Esophagus muscularis mucosa (tissue), 4 donors: ENCODE data around the gene FBXW11. TPM values are rescaled to one million over a fixed set of nuclear protein-coding genes. Genes with fewer than 3 reads are reported as not detected.
"Not testable (repeated sequence)": the region's sequence is repeated elsewhere in the genome, so short reads cannot be mapped to it uniquely, and the experiment has no call there.

Experiments used
- DNase-seq: peaks from one replicate; pipeline ENCODE4 v3.0.0-alpha.2; 2017; ENCODE audit errors: extremely low spot score
- H3K27ac ChIP-seq, 4 donors: fragments of 200-600 bp; sonication (generic); replicated peaks in 1 of 4; 1 replicate in 3 of 4; 2 replicates in 1 of 4; pipeline ENCODE4 v1.5.1; 2016 to 2019; ENCODE audit warnings: mild to moderate bottlenecking in 1 of 4
- H3K27me3 ChIP-seq, 4 donors: fragments of 200-600 bp; sonication (generic); one replicate each; pipeline versions ENCODE4 v1.5.1 to v1.6.0; 2016 to 2019
- H3K36me3 ChIP-seq, 4 donors: fragments of 200-600 bp; sonication (generic); one replicate each; pipeline ENCODE4 v1.5.1; 2016 to 2019
- H3K4me1 ChIP-seq, 4 donors: fragments of 200-600 bp; sonication (generic); one replicate each; pipeline ENCODE4 v1.5.1; 2016 to 2019
- H3K4me3 ChIP-seq, 4 donors: fragments of 200-600 bp; sonication (generic); 1 replicate in 2 of 4; 2 replicates in 2 of 4; pipeline ENCODE4 v1.5.1; 2016 to 2019; ENCODE audit warnings: mild to moderate bottlenecking in 4 of 4, moderate library complexity in 1 of 4
- H3K9me3 ChIP-seq, 4 donors: fragments of 200-600 bp; sonication (generic); 1 replicate in 3 of 4; 2 replicates in 1 of 4; pipeline ENCODE4 v1.5.1; 2016 to 2019
- EP300 ChIP-seq: sonication (generic); formaldehyde crosslinking; IDR thresholded peaks from one replicate; pipeline ENCODE4 v1.6.1; 2017; ENCODE audit warnings: antibody characterized with exemption
- POLR2A ChIP-seq: fragments of 450-650 bp; IDR thresholded peaks from one replicate; pipeline ENCODE4 v1.6.1; 2017; ENCODE audit warnings: antibody characterized with exemption, moderate library complexity, mild to moderate bottlenecking, low read depth
- POLR2AphosphoS5 ChIP-seq, 2 donors: sonication (generic); formaldehyde crosslinking; IDR thresholded peaks; one replicate each; pipeline ENCODE4 v1.6.1; 2017; ENCODE audit warnings: antibody characterized with exemption in 2 of 2
- WGBS: methylation state at CpG from one replicate; pipeline ENCODE4 v1.1.5; 2018; 5-methylcytosine and 5-hydroxymethylcytosine counted together
- intact Hi-C: fragments of 100-400 bp; cut with DNase I; formaldehyde crosslinking; loops from one replicate; pipeline ENCODE4 v1.15.1; 2023
- total RNA-seq, 4 donors: library from RNA; depleted of rRNA; stranded (reverse); fragments of >200 nt; gene quantifications; one replicate each; pipeline versions ENCODE4 v1.1.0 to v1.2.1, GENCODE V29; 2016
- TF ChIP-seq, protein P1 (sequence below), 3 experiments: fragments of 200-600 bp in 2 of 3; fragments of 450-650 bp in 1 of 3; sonication (generic) in 2 of 3; IDR thresholded peaks; one replicate each; pipeline ENCODE4 v1.5.1; 2017 to 2019; ENCODE audit warnings: antibody characterized with exemption in 3 of 3, mild to moderate bottlenecking in 2 of 3, moderate library complexity in 1 of 3

Gene FBXW11
- total RNA-seq, 4 donors from 2014 or later, result 60.8 to 75.6 (median 66.3) TPM

DNA sequence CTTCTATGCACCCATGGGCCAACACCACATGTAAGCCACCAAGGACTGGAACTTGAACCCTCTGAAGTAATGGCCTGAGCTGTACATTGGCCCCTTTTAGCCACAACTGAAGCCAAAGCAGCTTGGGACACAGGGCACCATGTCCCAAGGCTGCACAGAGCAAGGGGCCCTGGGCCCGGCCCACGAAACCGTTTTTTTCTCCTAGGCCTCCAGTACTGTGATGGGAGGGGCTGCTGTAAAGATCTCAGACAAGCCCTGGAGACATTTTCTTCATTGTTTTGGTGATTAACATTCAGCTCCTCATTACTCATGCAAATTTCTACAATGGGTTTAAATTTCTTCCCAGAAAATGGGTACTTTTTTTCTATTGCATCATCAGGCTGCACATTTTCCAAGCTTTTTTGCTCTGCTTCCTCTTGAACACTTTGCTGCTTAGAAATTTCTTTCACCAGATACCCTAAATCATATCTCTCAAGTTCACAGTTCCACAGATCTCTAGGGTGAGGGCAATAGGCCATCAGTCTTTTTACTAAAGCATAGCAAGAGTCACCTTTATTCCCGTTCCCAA, 25.5 kb upstream of the FBXW11 start:
- Histone ChIP-seq H3K36me3 (no peaks in the 10 kb centered on the region), H3K4me3 (no peak overlapping the region), H3K9me3 (no peaks in the 10 kb centered on the region), H3K4me1 (no peaks in the 10 kb centered on the region), H3K27me3 (no peaks in the 10 kb centered on the region), H3K27ac (no peak overlapping the region)
- intact Hi-C loops, result loop anchor here (10.0 kb wide), 1 partner anchor 407 kb away; no protein-coding TSS in a partner anchor
- no peak for DNase-seq
- 100% methylated on average over 4 of the region's 4 CpGs for WGBS
- TF ChIP-seq EP300, result no peak
- TF ChIP-seq, protein P1, sequence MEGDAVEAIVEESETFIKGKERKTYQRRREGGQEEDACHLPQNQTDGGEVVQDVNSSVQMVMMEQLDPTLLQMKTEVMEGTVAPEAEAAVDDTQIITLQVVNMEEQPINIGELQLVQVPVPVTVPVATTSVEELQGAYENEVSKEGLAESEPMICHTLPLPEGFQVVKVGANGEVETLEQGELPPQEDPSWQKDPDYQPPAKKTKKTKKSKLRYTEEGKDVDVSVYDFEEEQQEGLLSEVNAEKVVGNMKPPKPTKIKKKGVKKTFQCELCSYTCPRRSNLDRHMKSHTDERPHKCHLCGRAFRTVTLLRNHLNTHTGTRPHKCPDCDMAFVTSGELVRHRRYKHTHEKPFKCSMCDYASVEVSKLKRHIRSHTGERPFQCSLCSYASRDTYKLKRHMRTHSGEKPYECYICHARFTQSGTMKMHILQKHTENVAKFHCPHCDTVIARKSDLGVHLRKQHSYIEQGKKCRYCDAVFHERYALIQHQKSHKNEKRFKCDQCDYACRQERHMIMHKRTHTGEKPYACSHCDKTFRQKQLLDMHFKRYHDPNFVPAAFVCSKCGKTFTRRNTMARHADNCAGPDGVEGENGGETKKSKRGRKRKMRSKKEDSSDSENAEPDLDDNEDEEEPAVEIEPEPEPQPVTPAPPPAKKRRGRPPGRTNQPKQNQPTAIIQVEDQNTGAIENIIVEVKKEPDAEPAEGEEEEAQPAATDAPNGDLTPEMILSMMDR (IDR thresholded peaks at IDR 0.05), result no peak
- no peak for TF ChIP-seq POLR2A
- no peak for TF ChIP-seq POLR2AphosphoS5 (IDR thresholded peaks at IDR 0.05)

DNA sequence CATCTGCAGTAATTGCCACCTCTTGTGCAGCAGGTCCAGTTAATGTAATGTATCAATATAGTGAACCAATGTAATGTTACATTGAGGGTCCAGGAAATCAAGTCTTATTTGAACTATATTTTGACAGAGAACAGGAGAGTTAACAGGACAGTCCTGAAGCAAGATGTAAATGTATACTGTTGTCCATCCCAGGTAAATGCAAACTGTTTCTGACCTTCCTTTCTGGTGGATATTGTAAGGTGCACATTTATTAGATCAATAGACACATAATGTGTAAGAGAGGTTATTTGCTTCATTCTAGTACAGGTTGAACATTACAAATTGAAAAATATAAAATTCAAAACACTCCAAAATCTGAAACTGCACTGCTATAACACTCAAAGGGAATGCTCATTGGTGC, 23.4 kb upstream of the FBXW11 start:
- Histone ChIP-seq H3K4me1 (no peaks in the 10 kb centered on the region), H3K9me3 (no peaks in the 10 kb centered on the region), H3K27ac (no peak overlapping the region), H3K36me3 (no peaks in the 10 kb centered on the region), H3K4me3 (no peak overlapping the region), H3K27me3 (no peaks in the 10 kb centered on the region)
- no peak for DNase-seq
- intact Hi-C loops, result loop anchor here (10.0 kb wide), 1 partner anchor 405 kb away; no protein-coding TSS in a partner anchor
- TF ChIP-seq, protein P1 (IDR thresholded peaks at IDR 0.05), result no peak
- TF ChIP-seq POLR2AphosphoS5 (IDR thresholded peaks at IDR 0.05), result no peak
- TF ChIP-seq EP300, result no peak
- no peak for TF ChIP-seq POLR2A

DNA sequence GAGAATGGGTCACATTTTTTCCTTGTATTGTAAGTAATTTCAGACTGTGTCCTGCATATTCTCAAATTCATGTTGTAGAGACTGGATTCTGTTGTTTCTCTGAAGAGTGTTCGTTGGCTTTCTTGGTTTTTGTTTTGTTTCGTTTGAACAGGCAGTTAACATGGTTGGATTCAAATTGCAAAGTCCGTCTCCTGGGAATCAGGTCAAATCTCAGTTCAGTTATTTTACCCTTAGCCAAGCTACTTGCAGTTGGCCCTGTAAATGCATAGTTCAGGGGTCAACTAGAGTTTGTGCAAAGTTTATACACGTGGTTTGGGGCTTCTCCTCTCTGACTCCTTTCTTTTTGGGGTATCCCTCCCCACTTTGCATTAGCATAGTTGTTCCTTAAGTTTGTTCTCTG, 21.7 kb upstream of the FBXW11 start:
- Histone ChIP-seq H3K9me3 (no peaks in the 10 kb centered on the region), H3K27ac (no peak overlapping the region), H3K4me3 (no peak overlapping the region), H3K36me3 (no peaks in the 10 kb centered on the region), H3K27me3 (no peaks in the 10 kb centered on the region), H3K4me1 (no peaks in the 10 kb centered on the region)
- no peak for TF ChIP-seq POLR2AphosphoS5 (IDR thresholded peaks at IDR 0.05)
- no peak for TF ChIP-seq EP300
- no peak for TF ChIP-seq POLR2A
- TF ChIP-seq, protein P1 (IDR thresholded peaks at IDR 0.05), result no peak
- intact Hi-C loops, result no loop called here
- DNase-seq, result no peak
- 79% methylated on average over 4 of the region's 4 CpGs for WGBS

GRCh38 chr5:172020110-172020786, 13.8 kb upstream of the FBXW11 start:
- 83% methylated on average over 10 of the region's 10 CpGs for WGBS
- H3K36me3 ChIP-seq, DNase-seq, H3K4me3 ChIP-seq, H3K9me3 ChIP-seq, H3K27ac ChIP-seq, intact Hi-C loops, H3K27me3 ChIP-seq, H3K4me1 ChIP-seq: not testable (repeated sequence)

DNA sequence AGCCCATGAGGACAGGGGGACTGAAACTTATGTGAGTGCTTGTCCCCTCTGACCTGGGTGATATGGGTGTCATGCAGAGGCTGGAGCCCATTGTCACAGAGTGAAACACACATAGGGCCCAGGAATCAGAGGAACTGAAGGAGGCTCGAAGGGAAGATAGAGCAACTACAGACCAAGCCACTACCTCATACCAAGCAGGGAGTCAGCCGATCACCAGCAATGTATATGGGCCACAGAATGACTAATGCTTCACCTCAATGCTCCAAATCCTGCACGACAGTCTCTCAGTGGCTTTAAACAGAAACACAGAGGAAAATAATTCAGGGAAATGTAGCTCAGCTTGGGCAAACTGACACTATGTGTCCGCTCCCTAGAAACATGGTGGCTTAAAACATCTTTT, 8.9 kb upstream of the FBXW11 start:
- Histone ChIP-seq H3K27me3 (no peaks in the 10 kb centered on the region), H3K4me1 (no peaks in the 10 kb centered on the region), H3K4me3 (no peak overlapping the region), H3K9me3 (no peaks in the 10 kb centered on the region), H3K36me3 (no peaks in the 10 kb centered on the region), H3K27ac (no peak overlapping the region)
- DNase-seq, result no peak
- WGBS, result 96% methylated on average over 4 of the region's 4 CpGs
- intact Hi-C loops, result no loop called here
- TF ChIP-seq, protein P1 (IDR thresholded peaks at IDR 0.05), result no peak
- TF ChIP-seq POLR2A (no peak), EP300 (no peak), POLR2AphosphoS5 (IDR thresholded peaks at IDR 0.05) (no peak)
